Daoy (cell line): Measurements from ENCODE around the gene OR4M2. TPM values are rescaled to one million over a fixed set of nuclear protein-coding genes. Genes with fewer than 3 reads are reported as not detected.
"Not testable (repeated sequence)": the region's sequence is repeated elsewhere in the genome, so short reads cannot be mapped to it uniquely, and the experiment has no call there.

Experiments
- DNase-seq: peaks from one replicate; pipeline ENCODE4 v3.0.0-alpha.2; 2015; ENCODE audit warnings: low read depth
- total RNA-seq: library from RNA; depleted of rRNA; stranded (reverse); fragments of >200 nt; shearing (Covaris generic); gene quantifications from 2 replicates; pipeline ENCODE4 v1.2.3, GENCODE V29; 2014; rRNA removed

OR4M2 gene
- not detected in 2 replicates for total RNA-seq

DNA sequence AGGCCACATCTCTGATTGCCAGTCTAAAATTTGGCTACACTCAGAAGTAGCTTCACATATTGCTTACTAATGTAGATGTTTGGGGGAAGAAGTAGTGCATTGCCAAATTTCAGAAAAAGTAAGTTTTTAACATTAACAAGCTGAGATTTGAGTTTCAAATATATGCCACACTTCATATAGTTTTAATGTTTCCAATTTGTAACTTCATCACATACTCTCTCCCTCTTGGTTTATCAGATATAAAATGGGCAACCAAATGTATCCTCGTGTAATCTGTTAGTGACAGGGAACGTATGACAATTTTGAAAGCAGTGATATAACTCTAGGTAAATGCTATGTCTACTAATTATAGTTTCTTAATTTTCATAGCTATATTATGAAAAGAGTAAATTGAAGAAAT, at the start of gene OR4M2:
Gene OR4M2, plus strand, starts transcription at position 301 of the 400 bp plus-strand sequence. Its CDS starts 98 bp downstream, at position 399.
- not testable (repeated sequence) for DNase-seq

- DNase-seq: not testable (repeated sequence)
Observed at GRCh38 chr15:22069267-22069666, 11.1 kb upstream of the OR4M2 start.

DNA sequence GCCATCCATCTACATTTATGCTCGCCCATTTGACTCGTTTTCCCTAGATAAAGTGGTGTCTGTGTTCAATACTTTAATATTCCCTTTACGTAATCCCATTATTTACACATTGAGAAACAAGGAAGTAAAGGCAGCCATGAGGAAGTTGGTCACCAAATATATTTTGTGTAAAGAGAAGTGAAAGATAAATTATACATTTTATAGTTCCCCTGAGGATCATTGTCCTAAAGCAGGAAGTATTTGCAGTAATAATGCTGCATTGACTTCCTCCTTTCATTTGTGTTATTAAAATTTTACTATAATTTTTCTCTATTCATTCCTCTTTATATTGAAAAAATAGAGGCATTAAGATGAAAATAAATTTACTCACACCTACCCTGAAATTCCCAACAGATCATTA, 1.1 kb downstream of the OR4M2 start:
- not testable (repeated sequence) for DNase-seq

DNA sequence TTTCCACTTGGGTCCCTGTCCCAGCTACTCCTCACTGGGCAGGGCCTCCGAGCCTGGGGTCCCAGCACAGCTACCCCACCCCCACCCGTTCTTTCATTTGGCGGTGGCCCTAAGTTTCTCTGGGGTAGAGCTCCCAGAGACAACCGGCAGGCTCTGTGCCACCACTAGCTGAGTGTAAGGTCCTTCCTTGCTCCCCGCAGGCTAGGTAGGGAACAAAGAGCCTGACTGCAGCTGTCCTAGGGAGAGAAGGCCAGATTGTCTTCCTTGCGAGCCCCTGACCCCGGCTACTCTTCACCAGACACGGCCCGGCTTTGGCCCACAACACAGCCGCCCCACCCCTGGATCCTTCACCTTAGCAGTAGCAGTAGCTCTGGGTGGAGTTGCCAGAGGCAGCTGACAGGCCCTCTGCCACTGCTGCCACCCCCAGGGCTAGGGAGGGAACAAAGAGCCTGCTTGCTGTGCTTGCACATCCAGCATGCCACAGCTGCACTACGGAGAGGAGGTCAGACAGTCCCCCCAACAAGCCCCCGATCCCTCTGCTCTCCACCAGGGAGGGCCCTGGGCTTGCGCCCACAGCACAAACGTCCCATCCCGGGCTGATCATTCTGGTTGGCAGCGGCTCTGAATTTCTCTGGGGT, 18.4 kb downstream of the OR4M2 start:
- DNase-seq: not testable (repeated sequence)

GRCh38 chr15:22099289-22099891, 19.1 kb downstream of the OR4M2 start:
- DNase-seq: not testable (repeated sequence)

- DNase-seq: not testable (repeated sequence)
Observed at GRCh38 chr15:22122033-22122432, 41.7 kb downstream of the OR4M2 start.

Other genes with a start within 250 kb of the OR4M2 start
- gene POTEB, start 202.8 kb upstream of the OR4M2 start, total RNA-seq: not detected in 2 replicates